ENCODE data around the gene DHX34.
"Not testable (repeated sequence)": the region's sequence is repeated elsewhere in the genome, so short reads cannot be mapped to it uniquely, and the experiment has no call there.

Gene DHX34

DNA sequence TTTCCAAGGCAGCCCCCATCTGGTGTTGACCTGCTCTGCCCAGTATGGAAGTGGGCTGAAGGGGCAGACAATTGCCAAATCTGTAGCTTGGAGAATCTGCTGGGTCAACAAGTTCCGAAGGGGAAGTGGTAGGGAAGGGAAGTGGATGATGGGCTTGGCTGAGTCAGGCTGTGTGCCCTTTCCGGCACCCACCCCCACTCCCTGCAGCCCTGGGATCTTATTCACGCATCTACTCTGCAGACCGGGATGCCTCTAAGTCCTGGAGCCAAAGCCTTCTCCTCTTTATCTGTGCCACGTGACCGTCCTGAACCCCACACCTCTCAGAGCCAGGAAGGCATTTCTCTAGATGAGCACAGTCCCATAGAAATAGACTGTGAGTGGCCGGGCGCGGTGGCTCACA is 24.6 kb upstream of the DHX34 start:
- DNase-seq = no peak

DNA sequence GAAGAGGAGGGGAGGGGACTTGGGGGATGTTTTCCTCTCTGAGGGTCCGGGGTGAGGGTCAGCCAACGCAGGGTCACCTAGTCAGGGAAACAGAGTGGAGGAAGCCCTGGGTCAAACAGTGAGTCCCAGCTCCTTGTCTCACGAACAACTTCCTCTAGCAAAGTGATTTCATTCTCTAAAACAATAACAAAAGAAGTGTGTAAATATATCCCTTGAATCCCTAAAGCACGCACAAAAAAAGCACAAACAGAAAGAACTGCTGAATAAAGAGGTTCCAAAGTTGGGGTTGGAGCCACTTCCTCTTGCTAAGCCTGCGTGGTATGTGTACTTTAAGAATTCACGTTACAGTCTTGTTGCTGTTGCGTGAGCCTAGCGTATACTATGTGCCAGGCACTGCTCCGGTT is 18.6 kb upstream of the DHX34 start:
- no peak for DNase-seq

DNA sequence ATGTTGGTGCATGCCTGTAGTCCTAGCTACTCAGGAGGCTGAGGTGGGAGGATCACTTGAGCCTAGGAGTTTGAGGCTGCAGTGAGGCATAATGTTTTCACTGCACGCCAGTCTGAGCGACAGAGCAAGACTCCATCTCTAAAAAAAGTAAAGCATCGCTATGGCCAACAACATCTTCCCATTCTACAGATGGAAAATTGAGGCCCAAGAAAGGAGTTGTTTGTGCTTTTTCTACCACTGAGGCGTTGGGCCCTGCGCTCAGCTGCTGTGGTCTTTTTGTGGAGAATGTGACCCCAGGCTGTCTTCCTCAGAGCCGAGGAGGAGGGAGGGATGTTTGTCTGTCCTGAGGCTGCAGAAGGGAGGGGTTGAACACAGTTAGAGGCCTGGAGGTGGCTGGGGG is 17.6 kb upstream of the DHX34 start:
- no peak for DNase-seq

DNA sequence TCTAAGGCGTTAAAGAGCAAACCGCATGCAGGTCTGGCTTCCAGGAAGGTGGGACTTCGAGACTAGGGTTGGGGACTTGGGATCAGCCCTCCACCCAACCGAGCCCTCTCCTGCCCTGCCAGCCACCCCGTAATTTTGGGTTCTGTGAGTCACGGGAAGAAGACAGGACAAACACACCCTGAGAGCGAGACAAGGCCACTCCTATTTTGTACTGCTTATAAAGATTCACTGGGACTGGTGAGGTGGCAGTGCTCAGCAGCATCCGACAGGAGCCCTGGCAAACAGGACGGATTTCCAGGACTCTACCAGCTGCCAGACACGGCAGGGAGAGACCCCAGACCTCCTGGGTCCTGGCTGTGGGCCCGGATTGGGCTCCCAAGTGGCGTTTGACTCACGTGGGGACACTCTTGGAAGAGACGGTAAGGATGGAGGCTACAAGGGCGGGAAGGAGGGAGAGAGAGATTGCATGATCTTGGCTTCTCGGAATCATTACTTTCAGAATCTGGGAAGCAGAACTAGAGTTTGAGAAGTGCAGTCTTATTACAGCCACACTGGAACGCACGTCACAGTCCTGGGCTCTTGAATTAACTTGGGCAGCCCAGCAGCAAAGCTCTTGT is 17.1 kb upstream of the DHX34 start, which contains the start of gene C5AR2:
C5AR2 (plus strand) TSS at position 245 of the 617 bp plus-strand sequence. CDS start 8,625 bp downstream, outside the sequence.
- no peak for DNase-seq

DNA sequence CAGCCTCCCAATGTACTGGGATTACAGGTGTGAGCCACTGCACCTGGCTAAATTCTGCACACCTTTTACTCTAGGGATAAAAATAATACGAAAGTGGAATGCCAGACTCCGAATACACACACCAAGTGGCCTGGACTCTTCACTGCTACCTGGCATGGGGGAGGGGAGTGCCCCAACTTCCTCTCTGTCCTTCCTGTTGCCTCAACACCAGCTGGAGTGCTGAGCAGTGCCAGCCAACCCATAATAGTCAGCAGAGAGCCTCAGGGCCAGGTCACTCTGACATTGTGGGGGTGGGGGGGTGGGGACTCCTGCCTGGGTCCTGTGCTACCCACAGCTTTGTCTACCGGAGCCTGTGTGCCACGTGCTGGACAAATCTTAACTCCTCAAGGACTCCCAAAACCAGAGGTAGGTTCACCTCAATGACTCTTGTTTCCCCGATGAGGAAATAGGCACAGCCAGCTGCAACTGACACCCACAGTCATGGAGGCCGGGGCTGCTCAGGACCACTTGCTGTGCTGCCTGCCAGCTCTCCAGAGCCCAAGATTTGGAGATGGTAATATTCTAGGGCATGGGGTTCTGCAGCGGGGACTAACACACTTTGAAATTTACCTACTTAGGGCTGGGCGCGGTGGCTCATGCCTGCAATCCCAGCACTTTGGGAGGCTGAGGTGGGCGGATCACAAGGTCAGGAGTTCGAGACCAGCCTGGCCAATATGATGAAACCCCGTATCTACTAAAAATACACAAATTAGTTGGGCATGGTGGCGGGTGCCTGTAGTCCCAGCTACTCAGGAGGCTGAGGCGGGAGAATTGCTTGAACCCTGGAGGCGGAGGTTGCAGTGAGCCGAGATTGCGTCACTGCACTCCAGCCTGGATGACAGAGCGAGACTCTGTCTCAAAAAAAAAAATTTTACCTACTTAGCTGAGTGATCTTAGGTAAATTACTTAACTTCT is 12.1 kb upstream of the DHX34 start:
- DNase-seq = not testable (repeated sequence)

DNA sequence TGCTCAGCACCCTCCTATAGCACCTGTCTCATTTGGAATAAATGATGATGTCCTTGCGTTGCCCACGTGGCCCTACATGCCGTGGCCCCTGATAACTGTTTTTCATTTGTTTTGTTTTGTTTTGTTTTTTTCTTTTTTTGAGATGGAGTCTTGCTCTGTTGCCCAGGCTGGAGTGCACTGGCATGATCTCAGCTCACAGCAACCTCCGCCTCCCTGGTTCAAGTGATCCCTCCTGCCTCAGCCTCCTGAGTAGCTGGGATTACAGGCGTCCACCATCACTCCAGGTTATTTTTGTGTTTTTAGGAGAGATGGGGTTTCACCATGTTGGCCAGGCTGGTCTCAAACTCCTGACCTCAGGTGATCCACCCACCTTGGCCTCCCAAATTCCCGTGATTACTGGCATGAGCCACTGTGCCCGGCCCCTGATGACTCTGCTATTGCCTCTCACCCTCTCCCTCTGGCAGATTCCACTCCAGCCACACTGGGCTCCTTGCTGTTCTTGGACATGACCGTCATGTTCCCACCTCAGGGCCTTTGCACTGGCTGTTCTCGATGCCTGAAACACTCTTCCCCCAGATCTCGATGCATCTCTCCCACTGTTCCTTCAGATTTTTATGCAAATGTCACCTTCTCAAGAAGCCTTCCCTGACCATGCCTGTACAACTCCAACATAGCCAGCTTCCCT is 9.8 kb upstream of the DHX34 start:
- DNase-seq = no peak

DNA sequence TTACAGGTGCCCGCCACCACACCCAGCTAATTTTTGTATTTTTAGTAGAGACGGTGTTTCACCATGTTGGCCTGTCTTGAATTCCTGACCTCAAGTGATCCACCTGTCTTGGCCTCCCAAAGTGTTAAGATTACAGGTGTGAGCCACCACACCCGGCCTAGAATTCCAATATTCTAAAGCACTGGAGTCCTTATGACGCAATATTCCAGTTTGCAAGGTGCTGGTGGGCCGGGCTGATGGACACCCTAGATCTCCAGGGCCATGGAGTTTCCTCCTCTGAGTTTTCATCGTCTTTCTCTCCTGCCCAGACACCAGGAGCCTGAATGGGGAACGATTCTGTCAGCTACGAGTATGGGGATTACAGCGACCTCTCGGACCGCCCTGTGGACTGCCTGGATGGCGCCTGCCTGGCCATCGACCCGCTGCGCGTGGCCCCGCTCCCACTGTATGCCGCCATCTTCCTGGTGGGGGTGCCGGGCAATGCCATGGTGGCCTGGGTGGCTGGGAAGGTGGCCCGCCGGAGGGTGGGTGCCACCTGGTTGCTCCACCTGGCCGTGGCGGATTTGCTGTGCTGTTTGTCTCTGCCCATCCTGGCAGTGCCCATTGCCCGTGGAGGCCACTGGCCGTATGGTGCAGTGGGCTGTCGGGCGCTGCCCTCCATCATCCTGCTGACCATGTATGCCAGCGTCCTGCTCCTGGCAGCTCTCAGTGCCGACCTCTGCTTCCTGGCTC is 8.5 kb upstream of the DHX34 start:
- DNase-seq = no peak

DNA sequence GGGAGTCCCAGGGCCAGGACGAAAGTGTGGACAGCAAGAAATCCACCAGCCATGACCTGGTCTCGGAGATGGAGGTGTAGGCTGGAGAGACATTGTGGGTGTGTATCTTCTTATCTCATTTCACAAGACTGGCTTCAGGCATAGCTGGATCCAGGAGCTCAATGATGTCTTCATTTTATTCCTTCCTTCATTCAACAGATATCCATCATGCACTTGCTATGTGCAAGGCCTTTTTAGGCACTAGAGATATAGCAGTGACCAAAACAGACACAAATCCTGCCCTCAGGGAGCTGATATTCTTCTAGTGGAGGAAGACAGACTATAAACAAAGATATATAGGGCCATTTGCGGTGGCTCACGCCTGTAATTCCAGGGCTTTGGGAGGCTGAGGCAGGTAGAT is 7.4 kb upstream of the DHX34 start:
- DNase-seq = no peak

DNA sequence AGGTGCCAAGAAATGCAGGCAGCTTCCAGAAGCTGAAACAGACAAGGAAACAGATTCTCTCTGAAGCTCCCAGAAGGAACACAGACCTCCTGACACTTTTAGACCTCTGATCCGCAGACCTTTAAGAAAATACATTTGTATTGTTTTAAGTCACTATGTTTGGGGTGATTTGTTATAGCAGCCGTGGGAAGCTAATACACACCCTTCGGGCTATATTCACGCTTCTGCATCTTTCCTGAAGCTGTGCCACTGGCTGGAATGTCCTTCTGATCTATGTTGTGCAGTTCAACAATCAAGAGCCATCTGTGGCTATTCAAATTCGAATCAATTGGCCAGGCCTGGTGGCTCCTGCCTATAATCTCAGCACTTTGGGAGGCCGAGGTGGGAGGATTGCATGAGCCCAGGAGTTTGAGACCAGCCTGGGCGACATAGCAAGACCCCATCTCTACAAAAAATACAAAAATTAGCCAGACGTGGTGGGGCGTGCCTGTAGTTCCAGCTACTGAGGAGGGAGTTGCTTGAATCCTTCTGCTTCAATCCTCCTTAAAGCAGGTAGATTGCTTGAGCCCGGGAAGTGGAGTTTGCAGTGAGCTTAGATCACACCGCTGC is 5.8 kb upstream of the DHX34 start:
- DNase-seq = no peak

DNA sequence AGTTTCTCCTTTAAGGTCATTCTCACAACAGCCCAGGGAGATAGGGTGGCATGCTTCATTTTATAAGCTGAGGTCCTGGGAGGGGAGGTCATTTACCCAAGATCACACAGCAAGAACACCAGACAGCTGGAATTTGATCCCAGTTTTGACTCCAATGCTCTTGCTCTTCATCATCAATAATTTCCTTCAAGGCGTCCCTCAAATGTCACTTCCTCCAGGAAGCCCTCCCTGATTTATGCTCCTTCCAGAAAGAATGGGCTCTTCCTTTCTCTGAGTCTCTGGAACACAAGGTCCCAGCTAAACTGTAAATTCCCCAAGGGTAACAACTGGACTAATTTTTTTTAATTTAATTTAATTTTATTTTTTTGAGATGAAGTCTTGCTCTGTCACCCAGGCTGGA is 4.7 kb upstream of the DHX34 start:
- no peak for DNase-seq

DNA sequence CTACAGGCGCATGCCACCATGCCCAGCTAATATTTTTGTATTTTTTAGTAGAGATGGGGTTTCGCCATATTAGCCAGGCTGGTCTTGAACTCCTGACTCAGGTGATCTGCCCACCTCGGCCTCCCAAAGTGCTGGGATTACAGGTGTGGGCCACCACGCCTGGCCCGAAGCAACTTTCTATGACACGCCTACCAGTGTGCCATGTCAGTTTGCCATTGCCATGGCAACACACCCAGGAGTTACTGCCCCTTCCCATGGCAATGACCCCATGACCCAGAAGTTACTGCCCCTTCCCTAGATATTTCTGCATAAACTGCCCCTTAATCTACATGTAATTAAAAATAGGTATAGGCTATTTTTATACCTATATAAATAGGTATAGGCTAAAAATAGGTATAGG is 3.1 kb upstream of the DHX34 start:
- not testable (repeated sequence) for DNase-seq

DNA sequence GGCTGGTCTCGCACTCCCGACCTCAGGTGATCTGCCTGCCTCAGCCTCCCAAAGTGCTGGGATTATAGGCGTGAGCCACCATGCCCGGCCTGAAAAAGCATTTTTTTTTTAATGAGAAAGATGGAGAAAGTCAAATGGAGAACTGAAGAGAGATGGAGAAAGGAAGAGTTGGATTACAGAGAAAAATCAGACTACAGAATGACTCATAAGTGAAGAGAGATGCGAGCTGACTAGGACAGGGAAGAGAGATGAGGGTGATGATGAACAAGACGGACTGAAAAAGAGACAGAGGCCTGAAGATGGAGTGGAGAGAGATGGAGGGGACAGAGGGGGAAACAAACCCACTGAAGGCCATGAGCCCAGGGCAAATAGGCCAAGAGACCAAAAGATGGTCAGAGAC is 1.5 kb downstream of the DHX34 start:
- no peak for DNase-seq

DNA sequence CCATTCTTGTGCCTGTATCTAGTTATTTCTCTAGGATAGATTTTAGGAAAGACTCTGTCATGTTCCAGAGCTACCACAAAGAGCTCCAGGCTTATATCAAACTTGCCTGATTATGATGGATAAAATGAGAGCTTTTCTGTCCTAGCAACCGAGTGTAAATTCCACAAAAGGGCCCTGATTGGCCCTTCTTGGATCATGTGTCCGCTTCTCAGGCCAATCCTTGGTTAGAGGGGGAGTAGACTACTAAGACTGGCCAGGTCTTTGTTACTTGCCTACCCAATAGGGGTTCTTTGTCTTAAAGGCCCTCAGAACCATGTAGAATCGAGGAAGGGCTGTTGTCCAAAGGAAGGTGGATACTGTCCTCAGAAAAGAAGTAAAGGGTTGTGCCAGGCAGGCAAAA is 2.4 kb downstream of the DHX34 start:
- DNase-seq = peak in 1 of 2 experiments; percentile 10

DNA sequence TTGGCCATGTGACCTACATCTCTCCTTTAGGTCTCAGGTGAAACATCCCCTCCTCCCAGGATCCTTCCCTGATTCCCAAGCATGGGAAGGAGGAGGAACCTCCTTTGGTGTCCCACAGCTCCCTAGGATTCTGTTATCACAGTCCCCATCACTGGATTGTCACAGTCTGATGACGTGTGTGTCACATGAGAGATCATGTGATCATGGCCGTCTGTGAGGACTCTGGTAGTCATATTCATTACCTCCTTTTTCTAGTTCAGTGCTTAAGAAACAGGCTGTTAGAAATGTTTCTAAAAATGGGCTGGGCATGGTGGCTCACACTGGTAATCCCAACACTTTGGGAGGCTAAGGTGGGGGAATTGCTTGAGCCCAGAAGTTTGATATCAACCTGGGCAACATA is 3.0 kb downstream of the DHX34 start:
- DNase-seq = no peak

DNA sequence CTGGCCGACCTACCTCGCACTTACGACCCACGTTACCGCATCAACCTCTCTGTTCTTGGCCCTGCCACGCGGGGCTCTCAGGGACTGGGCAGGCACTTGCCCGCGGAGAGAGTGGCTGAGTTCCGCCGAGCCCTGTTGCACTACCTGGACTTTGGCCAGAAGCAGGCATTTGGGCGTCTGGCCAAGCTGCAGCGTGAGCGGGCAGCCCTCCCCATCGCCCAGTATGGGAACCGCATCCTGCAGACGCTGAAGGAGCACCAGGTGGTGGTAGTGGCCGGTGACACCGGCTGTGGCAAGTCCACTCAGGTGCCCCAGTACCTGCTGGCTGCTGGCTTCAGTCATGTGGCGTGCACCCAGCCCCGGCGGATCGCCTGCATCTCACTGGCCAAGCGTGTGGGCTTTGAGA is 4.2 kb downstream of the DHX34 start:
- DNase-seq = peak in 1 of 2 experiments; percentile 6

DNA sequence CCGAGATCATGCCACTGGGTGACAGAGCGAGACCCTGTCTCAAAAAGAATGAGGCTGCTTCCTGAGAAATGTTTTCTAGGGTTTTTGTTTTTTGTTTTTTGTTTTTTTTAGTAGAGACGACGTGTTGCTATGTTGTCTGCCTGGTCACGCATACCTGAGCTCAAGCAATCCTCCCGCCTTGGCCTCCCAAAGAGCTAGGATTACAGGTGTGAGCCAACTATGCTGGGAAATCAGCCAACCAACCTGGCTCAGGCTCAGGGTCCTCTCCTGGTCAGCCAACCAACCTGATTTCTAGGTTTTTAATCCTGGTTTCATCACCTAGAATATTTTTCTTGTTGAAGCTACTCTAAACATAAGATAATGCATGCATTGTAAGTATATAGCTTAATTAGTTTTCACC is 7.8 kb downstream of the DHX34 start:
- DNase-seq = no peak

DNA sequence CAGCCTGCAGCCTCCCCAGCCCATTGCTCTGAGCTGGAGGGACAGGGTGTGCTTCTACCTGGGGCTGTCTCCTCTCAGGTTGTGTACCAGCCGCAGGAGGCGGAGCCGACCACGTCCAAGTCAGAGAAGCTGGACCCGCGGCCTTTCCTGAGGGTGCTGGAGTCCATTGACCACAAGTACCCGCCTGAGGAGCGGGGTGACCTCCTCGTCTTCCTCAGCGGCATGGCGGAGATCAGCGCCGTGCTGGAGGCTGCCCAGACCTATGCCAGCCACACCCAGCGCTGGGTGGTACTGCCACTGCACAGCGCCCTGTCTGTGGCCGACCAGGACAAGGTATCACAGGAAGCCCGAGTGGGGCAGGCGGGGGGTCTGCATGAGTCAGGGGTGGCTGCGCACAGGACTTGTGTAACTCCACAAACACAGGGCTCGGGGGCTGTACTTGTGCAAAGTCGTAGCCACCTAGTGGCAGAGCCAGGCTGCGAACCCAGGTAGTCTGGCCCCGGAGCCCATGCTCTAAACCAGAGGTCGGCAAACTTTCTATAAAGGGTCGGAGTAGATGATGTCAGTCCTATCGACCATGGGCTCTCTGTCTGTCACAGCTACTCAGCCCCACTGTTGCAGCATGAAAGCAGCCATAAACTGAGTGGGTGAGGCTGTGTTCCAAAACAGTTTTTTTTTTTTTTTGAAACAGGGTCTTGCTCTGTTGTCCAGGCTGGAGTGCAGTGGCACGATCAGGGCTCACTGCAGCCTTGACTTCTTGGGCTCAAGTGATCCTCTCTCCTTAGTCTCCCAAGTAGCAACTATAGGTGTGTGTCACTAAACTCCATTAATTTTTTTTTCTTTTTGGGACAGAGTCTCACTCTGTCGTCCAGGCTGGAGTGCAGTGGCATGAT is 8.9 kb downstream of the DHX34 start:
- DNase-seq = no peak

DNA sequence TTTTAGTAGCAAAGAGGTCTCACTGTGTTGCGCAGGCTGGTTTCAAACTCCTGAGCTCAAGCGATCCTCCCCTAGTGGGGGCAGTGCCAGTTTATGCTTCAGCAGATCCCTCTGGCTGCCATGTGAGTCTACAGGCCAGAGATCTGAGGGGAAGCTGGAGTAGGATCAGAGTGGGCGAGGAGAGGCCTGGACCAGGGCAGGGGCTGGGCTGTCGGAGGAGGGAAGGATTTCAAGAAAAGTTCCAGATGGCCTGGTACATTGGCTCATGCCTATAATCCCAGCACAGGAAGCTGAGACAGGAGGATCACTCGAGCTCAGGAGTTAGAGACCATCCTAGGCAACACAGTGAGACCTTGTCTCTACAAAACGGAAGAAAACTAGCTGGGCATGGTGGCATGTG is 9.8 kb downstream of the DHX34 start:
- no peak for DNase-seq

DNA sequence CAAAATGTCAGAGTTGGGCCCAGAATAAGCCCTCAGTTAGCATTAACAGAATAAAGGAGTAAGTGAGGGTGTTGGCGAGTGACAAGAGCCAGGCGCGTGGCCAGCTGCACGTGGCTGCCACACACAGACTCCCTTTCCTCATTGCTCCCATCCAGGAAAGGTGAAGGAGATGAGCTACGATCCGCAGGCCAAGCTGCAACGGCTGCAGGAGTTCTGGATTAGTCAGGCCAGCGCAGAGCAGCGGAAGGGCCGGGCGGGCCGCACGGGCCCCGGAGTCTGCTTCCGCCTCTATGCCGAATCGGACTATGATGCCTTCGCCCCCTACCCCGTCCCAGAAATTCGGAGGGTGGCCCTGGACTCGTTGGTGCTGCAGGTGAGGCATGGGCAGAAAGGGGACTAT is 13.2 kb downstream of the DHX34 start:
- no peak for DNase-seq

DNA sequence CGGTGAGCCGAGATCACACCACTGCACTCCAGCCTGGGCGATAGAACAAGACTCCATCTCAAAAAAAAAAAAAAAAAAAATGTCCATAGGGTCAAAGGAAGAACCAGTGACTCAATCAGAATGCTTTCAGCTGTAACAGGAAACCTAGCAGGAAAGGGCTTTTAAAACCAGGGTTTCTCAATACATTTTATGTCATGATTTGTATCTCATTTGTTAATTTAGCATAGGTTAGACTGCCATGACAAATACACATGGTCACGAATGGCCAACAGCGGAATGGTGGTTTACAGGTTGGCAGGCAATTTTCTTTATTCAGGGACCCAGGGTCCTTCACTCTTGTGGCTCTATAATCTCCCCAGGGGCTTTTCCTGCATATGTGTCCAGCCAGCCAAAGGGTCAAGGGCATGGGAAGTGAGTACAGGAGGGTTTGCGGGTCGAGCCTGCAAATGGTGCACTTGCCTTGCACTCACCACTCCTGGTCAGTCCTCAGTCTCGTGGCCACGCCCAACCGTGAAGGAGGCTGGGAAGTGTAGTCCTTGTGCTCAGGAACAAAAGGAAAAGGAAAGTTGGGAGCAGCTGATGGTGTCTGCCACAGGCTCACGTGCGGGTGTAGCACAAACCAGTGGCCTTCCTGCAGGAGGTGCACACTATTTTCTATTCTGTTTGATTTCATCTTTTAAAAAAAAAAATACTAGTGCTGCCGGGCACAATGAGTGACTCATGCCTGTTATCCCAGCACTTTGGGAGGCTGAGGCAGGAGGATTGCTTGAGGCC is 14.8 kb downstream of the DHX34 start:
- no peak for DNase-seq

DNA sequence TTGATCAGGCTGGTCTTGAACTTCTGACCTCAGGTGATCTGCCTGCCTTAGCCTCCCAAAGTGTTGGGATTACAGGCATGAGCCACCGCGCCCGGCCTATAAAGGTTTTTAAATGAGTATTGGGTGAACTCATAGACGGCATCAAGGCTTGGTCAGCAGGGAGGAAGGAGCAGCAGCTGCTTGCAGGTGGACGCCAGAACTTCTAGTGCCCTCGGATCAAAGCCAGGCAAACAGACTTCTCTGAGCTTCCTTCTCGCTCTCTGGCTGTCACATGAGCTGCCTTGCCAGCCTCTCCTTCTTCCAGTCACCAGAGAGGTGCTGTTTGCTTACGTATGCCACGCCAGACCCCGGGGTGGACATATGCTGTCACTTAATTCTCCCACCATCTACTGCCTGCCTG is 16.3 kb downstream of the DHX34 start:
- DNase-seq = not testable (repeated sequence)

Data from NCI-H2081 (cell line).